ENCODE data around the gene SLC34A3. TPM values are rescaled to one million over a fixed set of nuclear protein-coding genes. Genes with fewer than 3 reads are reported as not detected.

The SLC34A3 gene
- polyA plus RNA-seq, 1 experiment = not detected

DNA sequence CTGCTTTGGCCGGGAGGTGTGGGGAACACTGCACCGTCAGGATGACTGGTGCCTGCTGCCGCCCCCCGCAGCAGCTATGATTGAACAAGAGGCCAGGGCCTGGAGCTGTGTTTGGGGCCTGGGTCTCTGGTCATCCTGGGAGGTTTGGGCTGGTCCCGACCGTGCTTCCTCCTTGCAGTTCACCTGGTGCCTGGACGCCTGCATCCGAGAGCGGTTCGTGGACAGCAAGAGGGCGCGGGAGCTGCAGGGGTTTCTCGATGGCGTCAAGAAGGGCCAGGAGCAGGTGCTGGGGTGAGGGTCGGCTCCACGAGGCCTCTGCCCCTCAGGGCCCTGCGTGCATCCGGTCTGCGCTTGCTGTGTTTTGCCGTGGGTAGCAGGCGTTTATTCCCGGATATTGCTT lies 33.4 kb downstream of the SLC34A3 start:
- Histone ChIP-seq H3K27ac (ENCODE audit: low read depth, low read length) (no peak overlapping the region), H3K4me3 (ENCODE audit: low read depth, low read length) (no peak overlapping the region), H3K27me3 (ENCODE audit: control insufficient read depth, insufficient read depth, low read length) (no peaks in the 10 kb centered on the region), H3K9me3 (ENCODE audit: control insufficient read depth, insufficient read depth, low read length) (no peaks in the 10 kb centered on the region; the same call in 1 of the 2 replicates)
- ChIA-PET CTCF (interaction anchor here (0.6 kb wide), 1 partner anchor 41 kb away, joined by 12 read pairs; no protein-coding TSS in a partner anchor), POLR2A (no interaction called here)
- no peak for DNase-seq (ENCODE audit: low read depth, low spot score)
- TF ChIP-seq, protein P1, sequence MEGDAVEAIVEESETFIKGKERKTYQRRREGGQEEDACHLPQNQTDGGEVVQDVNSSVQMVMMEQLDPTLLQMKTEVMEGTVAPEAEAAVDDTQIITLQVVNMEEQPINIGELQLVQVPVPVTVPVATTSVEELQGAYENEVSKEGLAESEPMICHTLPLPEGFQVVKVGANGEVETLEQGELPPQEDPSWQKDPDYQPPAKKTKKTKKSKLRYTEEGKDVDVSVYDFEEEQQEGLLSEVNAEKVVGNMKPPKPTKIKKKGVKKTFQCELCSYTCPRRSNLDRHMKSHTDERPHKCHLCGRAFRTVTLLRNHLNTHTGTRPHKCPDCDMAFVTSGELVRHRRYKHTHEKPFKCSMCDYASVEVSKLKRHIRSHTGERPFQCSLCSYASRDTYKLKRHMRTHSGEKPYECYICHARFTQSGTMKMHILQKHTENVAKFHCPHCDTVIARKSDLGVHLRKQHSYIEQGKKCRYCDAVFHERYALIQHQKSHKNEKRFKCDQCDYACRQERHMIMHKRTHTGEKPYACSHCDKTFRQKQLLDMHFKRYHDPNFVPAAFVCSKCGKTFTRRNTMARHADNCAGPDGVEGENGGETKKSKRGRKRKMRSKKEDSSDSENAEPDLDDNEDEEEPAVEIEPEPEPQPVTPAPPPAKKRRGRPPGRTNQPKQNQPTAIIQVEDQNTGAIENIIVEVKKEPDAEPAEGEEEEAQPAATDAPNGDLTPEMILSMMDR (IDR thresholded peaks at IDR 0.05; ENCODE audit: low read depth, low read length) = no peak

DNA sequence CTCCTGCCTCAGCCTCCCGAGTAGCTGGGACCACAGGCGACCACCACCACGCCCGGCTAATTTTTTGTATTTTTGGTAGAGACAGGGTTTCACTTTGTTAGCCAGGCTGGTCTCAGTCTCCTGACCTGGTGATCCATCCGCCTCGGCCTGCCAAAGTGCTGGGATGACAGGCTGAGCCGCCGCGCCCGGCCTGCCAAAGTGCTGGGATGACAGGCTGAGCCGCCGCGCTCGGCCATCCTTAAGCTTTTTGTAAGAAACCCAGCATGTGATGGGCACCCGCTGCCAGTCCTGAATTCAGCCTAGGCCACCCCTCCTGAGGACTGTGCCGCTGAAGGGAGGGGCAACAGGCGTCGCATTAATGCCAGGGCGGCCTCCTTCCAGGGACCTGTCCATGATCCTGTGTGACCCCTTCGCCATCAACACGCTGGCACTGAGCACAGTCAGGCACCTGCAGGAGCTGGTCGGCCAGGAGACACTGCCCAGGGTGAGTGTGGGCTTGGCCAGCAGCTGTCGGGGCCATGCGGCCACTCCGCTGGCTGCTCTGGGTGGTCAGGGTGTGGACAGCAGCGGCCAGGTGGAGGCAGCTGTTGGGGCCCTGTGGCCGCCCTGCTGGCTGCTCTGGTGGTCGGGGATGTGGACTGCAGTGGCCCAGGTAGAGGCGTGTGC lies 34.9 kb downstream of the SLC34A3 start:
- no peak overlapping the region for H3K27ac ChIP-seq (ENCODE audit: low read depth, low read length)
- no peak for DNase-seq (ENCODE audit: low read depth, low spot score)
- ChIA-PET CTCF (no interaction called here), POLR2A (interaction anchor here (0.8 to 1.3 kb wide), 3 partner anchors 9 to 25 kb away, joined by 3 to 5 read pairs (median 3); partner anchors contain the start of gene TOR4A)
- H3K4me3 ChIP-seq (ENCODE audit: low read depth, low read length) = no peak overlapping the region
- TF ChIP-seq, protein P1 (IDR thresholded peaks at IDR 0.05; ENCODE audit: low read depth, low read length) = no peak
- H3K9me3 ChIP-seq (ENCODE audit: control insufficient read depth, insufficient read depth, low read length) = no peaks in the 10 kb centered on the region; the same call in 1 of the 2 replicates
- H3K27me3 ChIP-seq (ENCODE audit: control insufficient read depth, insufficient read depth, low read length) = no peaks in the 10 kb centered on the region

DNA sequence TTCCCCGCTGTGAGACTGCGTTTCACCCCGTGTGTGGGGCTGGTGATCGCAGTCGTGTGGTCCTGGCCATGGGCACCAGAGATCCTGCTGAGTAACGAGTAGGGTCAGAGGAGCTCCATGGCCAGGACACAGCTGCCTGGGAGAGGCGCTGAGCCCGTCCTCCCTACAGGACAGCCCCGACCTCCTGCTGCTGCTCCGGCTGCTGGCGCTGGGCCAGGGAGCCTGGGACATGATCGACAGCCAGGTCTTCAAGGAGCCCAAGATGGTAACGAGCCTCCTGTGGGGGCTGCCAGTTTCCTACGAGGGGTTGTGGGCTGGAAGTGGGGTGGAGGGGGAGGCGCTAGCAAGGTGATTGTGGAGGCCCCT lies 35.4 kb downstream of the SLC34A3 start:
- no peak overlapping the region for H3K4me3 ChIP-seq (ENCODE audit: low read depth, low read length)
- TF ChIP-seq, protein P1 (IDR thresholded peaks at IDR 0.05; ENCODE audit: low read depth, low read length) = no peak
- no peaks in the 10 kb centered on the region for H3K27me3 ChIP-seq (ENCODE audit: control insufficient read depth, insufficient read depth, low read length)
- no peak for DNase-seq (ENCODE audit: low read depth, low spot score)
- CTCF ChIA-PET = no interaction called here
- H3K27ac ChIP-seq (ENCODE audit: low read depth, low read length) = no peak overlapping the region
- POLR2A ChIA-PET = interaction anchor here (0.9 to 1.3 kb wide), 3 partner anchors 10 to 26 kb away, joined by 3 to 5 read pairs (median 3); partner anchors contain the start of genes TOR4A and TUBB4B
- H3K9me3 ChIP-seq (ENCODE audit: control insufficient read depth, insufficient read depth, low read length) = no peaks in the 10 kb centered on the region; the same call in 1 of the 2 replicates

DNA sequence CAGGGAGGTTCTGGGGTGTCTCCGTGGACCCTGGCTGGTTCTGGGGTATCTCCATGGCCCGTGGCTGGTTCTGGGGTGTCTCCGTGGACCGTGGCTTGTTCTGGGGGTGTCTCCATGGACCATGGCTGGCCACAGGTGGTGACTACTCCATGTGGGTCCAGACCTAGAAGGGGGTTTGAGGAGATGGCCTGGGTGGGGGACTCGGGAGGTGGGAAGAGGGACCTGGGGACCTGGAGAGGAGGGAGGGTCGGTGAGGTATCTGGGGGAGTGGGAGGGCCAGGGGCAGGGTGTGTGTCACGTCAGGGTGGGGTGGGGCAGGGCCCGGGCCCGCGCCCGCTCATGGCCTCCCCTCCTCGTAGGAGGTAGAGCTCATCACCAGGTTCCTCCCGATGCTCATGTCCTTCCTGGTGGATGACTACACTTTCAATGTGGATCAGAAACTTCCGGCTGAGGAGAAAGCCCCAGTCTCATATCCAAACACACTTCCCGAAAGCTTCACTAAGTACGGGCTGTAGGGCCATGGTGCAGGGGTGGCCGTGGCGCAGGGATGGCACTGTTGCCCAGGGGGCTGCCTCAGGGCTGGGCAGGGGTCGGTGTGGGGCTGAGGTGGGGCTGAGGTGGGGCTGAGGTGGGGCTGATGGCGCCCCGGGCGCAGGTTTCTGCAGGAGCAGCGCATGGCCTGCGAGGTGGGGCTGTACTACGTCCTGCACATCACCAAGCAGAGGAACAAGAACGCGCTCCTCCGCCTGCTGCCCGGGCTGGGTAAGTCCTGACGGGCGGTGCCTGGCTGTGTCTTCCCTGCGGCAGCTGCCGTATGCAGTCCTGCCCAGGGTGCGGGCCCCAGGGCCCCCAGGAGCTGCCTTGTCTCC lies 36.1 kb downstream of the SLC34A3 start:
- no peak for DNase-seq (ENCODE audit: low read depth, low spot score)
- Histone ChIP-seq H3K27me3 (ENCODE audit: control insufficient read depth, insufficient read depth, low read length) (no peaks in the 10 kb centered on the region), H3K27ac (ENCODE audit: low read depth, low read length) (no peak overlapping the region), H3K9me3 (ENCODE audit: control insufficient read depth, insufficient read depth, low read length) (no peaks in the 10 kb centered on the region; the same call in 1 of the 2 replicates), H3K4me3 (ENCODE audit: low read depth, low read length) (no peak overlapping the region)
- ChIA-PET CTCF (no interaction called here), POLR2A (interaction anchor here (0.9 to 1.0 kb wide), 2 partner anchors 10 to 26 kb away, joined by 3 read pairs; partner anchors contain the start of gene TUBB4B)
- TF ChIP-seq, protein P1 (IDR thresholded peaks at IDR 0.05; ENCODE audit: low read depth, low read length) = no peak

All from AG04450 (cell line).